ENCODE results near the gene ACOT6.

DNA sequence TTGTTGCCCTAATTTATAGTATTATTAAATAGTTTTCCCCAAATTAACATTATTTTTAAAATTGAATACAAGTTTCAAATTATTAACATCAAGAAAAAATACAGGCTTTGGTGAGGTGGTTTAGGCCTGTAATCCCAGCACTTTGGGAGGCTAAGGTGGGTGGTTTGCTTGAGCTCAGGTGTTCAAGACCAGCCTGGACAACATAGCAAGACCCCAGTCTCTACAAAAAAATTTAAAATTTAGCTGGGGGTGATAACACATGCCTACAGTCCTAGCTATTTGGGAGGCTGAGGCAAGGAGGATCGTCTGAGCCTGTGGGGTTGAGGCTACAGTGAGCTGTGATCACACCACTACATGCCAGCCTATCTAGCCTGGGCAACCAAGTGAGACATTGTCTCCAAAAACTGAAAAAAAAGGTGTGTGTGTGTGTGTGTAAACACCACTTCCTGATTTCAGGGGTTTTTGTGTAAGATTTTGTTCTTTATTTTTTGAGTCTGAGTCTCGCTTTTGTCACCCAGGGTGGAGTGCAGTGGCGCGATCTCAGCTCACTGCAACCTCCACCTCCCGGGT is 28.6 kb downstream of the ACOT6 start:
- TF ChIP-seq, protein P1, sequence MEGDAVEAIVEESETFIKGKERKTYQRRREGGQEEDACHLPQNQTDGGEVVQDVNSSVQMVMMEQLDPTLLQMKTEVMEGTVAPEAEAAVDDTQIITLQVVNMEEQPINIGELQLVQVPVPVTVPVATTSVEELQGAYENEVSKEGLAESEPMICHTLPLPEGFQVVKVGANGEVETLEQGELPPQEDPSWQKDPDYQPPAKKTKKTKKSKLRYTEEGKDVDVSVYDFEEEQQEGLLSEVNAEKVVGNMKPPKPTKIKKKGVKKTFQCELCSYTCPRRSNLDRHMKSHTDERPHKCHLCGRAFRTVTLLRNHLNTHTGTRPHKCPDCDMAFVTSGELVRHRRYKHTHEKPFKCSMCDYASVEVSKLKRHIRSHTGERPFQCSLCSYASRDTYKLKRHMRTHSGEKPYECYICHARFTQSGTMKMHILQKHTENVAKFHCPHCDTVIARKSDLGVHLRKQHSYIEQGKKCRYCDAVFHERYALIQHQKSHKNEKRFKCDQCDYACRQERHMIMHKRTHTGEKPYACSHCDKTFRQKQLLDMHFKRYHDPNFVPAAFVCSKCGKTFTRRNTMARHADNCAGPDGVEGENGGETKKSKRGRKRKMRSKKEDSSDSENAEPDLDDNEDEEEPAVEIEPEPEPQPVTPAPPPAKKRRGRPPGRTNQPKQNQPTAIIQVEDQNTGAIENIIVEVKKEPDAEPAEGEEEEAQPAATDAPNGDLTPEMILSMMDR (IDR thresholded peaks at IDR 0.05): no peak
- no peak for TF ChIP-seq ZFX (IDR thresholded peaks at IDR 0.05; ENCODE audit: borderline replicate concordance)

All from 22Rv1 (cell line).